ENCODE results near the gene ABHD2. TPM values are rescaled to one million over a fixed set of nuclear protein-coding genes. Genes with fewer than 3 reads are reported as not detected.

The ABHD2 gene
- total RNA-seq, 4 donors from 2014 or later = 50.0 to 79.9 (median 65.2) TPM

DNA sequence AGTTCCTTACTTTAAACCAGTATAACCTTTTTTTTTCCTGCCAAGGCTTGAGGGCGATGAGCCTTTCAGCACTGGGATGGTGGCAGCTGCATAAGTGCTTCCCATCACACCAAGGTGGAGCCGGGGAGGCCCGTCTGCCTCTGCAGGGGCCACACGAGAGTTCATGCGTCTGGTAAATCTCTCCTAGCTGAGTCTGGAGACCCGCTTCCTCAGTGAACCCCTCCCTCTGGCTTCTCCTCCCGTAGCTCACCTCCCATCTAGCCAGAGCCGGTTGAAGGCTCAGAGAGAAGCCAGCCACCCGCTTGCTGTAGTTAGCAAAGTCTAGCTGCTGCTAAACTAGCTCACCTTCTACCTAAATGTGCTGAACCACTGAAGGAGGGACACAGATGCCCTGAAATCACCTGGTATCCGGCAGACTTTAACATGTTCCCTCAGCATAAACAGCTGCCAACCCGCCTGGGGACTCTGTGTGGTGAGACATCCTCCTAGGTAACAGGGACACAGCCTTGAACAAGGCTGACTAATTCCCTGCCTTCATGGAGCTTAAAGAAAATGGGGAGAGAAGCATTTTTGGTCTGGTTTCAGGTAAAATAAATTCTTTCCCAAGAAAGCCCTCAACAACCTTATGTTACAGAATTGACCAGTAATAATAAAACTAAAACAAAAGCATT, 90.2 kb downstream of the ABHD2 start:
- TF ChIP-seq, protein P1, sequence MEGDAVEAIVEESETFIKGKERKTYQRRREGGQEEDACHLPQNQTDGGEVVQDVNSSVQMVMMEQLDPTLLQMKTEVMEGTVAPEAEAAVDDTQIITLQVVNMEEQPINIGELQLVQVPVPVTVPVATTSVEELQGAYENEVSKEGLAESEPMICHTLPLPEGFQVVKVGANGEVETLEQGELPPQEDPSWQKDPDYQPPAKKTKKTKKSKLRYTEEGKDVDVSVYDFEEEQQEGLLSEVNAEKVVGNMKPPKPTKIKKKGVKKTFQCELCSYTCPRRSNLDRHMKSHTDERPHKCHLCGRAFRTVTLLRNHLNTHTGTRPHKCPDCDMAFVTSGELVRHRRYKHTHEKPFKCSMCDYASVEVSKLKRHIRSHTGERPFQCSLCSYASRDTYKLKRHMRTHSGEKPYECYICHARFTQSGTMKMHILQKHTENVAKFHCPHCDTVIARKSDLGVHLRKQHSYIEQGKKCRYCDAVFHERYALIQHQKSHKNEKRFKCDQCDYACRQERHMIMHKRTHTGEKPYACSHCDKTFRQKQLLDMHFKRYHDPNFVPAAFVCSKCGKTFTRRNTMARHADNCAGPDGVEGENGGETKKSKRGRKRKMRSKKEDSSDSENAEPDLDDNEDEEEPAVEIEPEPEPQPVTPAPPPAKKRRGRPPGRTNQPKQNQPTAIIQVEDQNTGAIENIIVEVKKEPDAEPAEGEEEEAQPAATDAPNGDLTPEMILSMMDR (IDR thresholded peaks at IDR 0.05; ENCODE audit: low read depth) = no peak

DNA sequence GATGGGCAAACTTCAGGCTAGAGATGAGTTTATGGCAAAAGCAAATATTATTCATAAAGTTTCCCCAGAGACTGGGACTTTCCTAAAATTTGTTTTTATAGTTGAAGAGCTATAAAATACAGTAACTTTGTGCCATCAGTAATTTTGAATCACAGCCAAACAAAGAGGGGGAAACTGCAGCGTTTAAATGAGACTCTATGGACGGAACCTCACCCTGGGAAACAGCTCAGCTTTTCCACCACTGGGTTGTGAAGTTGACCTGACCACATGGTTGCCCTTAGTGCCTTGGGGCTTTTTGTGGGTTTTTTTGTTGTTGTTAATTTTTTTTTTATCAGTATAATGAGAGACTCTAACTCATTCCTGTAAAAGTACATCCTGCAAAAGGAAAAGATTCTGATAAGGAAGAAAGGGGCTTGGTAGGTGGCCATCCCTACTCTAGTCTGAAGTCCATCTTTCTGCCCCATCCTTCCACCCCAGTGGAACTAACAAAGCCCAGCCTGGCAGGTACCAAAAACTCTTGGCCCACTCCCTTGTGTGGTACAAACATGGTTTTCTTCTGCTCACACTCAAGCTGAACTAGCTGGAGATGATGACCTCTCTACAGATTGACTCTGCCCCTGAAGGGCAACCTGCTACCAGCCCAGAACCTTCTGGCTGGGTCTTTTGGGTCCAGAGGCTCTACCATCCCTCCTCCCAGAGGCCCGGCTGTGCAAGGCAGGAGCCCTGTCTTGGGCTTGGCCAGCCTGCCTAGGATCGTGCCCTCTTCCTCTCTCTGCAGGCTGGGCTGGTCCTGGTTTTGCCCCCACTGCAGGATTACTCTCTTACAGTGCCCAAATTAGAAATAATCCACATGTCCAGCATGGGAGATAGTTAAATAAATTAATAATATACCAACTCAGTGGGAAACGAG, 92.0 kb downstream of the ABHD2 start:
- TF ChIP-seq, protein P1 (IDR thresholded peaks at IDR 0.05; ENCODE audit: low read depth) = no peak

DNA sequence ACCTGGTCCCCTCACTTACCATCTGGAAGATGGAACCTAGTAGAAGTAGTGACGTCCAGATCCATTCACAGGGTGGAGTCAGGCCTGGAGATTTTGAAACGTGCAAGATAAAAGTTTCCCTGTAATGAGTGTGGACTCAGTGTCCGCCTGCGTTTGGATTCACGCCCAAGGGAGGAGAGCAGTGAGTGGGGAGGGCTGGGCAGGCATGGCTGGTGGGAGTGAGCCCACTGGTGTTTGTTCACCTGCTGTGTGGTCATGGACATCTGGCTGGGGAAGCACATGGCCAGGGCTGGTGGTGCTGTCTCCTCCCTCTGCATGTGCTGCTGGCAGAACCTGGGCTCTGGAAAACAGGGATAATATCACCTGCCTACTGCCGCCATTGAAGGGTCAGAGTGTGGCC, 96.1 kb downstream of the ABHD2 start:
- TF ChIP-seq, protein P1 (IDR thresholded peaks at IDR 0.05; ENCODE audit: low read depth) = no peak

DNA sequence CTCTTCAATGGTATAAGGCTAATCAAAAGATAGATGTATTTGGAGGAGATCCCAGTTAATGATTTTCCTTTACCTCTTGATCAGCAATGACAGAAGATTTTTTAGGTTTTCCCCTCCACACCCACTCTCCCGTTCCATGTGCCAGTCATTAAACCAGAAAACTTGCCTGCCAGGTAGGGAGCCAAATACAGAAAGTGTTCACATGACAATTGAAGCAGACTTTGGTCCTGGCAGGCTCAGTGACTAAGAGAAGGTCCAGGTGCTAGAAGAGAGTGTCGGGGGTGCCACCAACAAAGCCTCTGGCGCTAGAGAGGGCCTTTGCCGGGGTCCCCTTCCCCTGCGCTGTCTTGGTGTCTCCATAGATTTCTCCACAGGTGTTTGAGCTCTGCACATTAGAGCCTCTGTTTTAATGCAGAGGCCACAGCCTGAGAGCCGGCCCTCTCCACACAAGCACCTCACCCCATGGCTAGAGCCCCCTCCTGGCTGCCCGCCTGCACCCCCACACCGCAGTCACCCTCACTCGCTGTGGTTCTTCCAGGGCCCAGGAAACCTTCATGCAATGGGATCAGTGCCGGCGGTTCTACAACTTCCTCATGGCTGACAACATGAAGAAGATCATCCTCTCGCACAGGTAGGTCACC, 96.8 kb downstream of the ABHD2 start:
- TF ChIP-seq, protein P1 (IDR thresholded peaks at IDR 0.05; ENCODE audit: low read depth) = no peak

DNA sequence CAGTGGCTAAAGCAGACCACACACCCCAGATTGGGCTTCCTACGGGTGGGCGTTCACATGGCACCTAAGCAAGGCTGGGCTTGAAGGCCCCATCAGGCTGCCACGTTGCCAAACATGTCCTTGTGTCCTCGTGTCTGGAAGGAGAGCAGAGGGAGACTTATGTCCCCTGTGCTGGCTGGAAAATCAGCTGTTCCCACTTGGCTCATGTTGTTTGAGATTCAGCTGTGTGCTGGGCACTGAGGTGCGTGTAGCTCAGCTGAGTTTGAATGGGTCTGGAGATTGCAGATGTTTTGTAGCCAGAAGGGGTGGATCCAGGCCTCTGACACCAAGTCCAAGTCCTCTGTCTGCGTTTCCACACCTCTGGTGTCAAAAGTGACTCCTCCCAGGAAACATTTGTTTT, 98.5 kb downstream of the ABHD2 start:
- TF ChIP-seq, protein P1 (IDR thresholded peaks at IDR 0.05; ENCODE audit: low read depth) = no peak

DNA sequence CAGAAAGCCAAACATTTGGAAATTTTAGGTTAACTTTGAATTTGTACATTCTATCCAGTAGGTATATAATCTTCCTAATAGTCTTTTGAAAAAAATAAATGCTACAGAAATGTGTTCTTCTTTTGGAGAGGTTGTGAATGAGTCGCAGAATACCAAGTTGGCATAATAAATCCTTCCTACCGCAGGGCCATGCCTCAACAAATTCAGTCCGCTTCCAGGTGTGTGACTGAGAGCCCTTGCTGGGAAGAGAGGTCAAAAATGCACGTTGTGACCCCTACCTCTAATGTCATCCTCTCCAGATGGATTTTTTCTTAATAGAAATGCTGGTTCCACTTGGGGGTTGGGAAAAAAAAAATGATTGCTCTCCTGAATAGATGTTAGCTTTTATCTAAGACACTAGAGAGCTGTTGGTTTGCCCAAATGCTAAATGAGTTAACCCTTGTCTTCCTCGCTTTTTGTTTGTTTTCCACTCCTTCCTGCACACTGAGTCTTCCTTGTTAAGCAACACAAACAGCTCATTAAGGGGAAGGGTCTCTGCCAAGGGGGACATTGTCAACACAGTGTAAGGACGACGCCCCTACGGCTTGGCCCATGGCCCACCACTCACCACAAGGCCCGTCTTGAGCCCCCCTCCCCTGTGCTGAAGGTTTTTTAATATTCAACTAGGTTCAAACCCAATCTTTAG, 99.2 kb downstream of the ABHD2 start:
- TF ChIP-seq, protein P1 (IDR thresholded peaks at IDR 0.05; ENCODE audit: low read depth) = no peak
